PFSK-1 (cell line): Measurements from ENCODE around the gene SUCO.

Experiments
- REST ChIP-seq, 2 experiments: IDR thresholded peaks; 2 replicates each; pipeline versions ENCODE4 v1.6.1 to v1.8.0; 2011 to 2012; ENCODE audit warnings: low read depth in 2 of 2, low read length in 2 of 2, control low read depth in 1 of 2, inconsistent platforms in 1 of 2, mild to moderate bottlenecking in 1 of 2, moderate library complexity in 1 of 2; ENCODE audit not compliant: insufficient read depth in 1 of 2
- SIN3A ChIP-seq: IDR thresholded peaks from 2 replicates; pipeline ENCODE4 v1.6.1; 2012; ENCODE audit warnings: mild to moderate bottlenecking, low read length, moderate library complexity, borderline replicate concordance; ENCODE audit not compliant: insufficient read depth
- TAF1 ChIP-seq: IDR thresholded peaks from 2 replicates; pipeline ENCODE4 v1.6.1; 2012; ENCODE audit warnings: low read length, control low read depth, borderline replicate concordance; ENCODE audit not compliant: insufficient read depth

DNA sequence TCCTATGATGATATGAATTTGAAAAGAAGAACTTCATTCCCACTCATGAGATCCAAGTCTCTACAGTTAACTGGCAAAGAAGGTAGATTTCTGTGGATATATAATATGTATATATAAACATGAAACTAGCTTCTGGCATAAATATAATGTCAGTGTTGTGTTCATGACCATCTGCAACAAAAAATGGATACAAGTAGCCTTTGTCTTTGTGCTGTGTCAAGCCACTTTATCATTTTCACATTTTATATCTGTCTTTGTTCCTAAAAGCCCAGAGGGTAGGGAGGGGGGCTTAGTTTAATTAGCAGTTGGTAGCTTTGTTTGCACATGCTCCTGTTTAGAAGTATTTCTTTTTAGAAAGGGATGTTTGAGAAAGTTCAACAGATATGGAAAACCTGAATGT, 69.8 kb downstream of the SUCO start:
- TF ChIP-seq REST (IDR thresholded peaks at IDR 0.05; ENCODE audit: insufficient read depth in 1 of 2, low read depth in 2 of 2, low read length in 2 of 2) (no peak), TAF1 (no peak), SIN3A (no peak)
